Sigmoid colon (tissue), 7 donors: Measurements from ENCODE around the gene PDZD7. TPM values are rescaled to one million over a fixed set of nuclear protein-coding genes. Genes with fewer than 3 reads are reported as not detected.

ENCODE experiments used
- DNase-seq: peaks from one replicate; pipeline ENCODE4 v3.0.0-alpha.2; 2019
- H3K27ac ChIP-seq, 4 donors: fragments of 200-600 bp; sonication (generic); one replicate each; pipeline ENCODE4 v1.5.1; 2016 to 2019; ENCODE audit warnings: mild to moderate bottlenecking in 1 of 4
- H3K27me3 ChIP-seq, 3 donors: fragments of 200-600 bp; sonication (generic); one replicate each; pipeline ENCODE4 v1.5.1; 2019; ENCODE audit warnings: mild to moderate bottlenecking in 1 of 3
- H3K36me3 ChIP-seq, 4 donors: fragments of 200-600 bp; sonication (generic); one replicate each; pipeline ENCODE4 v1.5.1; 2016 to 2019
- H3K4me1 ChIP-seq, 4 donors: fragments of 200-600 bp; sonication (generic); one replicate each; pipeline ENCODE4 v1.5.1; 2017 to 2019
- H3K4me3 ChIP-seq, 4 donors: fragments of 200-600 bp; sonication (generic); one replicate each; pipeline ENCODE4 v1.5.1; 2017 to 2019; ENCODE audit warnings: mild to moderate bottlenecking in 2 of 4, moderate library complexity in 1 of 4
- H3K9me3 ChIP-seq, 4 donors: fragments of 200-600 bp in 3 of 4; sonication (generic) in 3 of 4; one replicate each; pipeline versions ENCODE4 v1.5.1 to v1.6.1; 2013 to 2019
- EP300 ChIP-seq, 4 donors: sonication (generic); formaldehyde crosslinking; IDR thresholded peaks; one replicate each; pipeline ENCODE4 v1.6.1; 2017; ENCODE audit warnings: antibody characterized with exemption in 4 of 4
- POLR2A ChIP-seq, 2 donors: fragments of 450-650 bp; IDR thresholded peaks; one replicate each; pipeline ENCODE4 v1.6.1; 2016; ENCODE audit warnings: antibody characterized with exemption in 2 of 2, mild to moderate bottlenecking in 2 of 2, moderate library complexity in 2 of 2
- POLR2AphosphoS5 ChIP-seq, 4 donors: sonication (generic); formaldehyde crosslinking; IDR thresholded peaks; one replicate each; pipeline ENCODE4 v1.6.1; 2017; ENCODE audit warnings: antibody characterized with exemption in 4 of 4
- WGBS, 2 donors: extraction: QIAGEN DNeasy Blood & Tissue Kit; methylation state at CpG; one replicate each; pipeline ENCODE4 v1.1.7; 2013; 5-methylcytosine and 5-hydroxymethylcytosine counted together
- intact Hi-C: fragments of 100-400 bp; cut with DNase I; formaldehyde crosslinking; loops from one replicate; pipeline ENCODE4 v1.15.1; 2023
- polyA plus RNA-seq, 3 donors: library from polyadenylated mRNA; stranded (reverse); fragments of 200-250 nt; gene quantifications; one replicate each; pipeline ENCODE4 v1.2.3, GENCODE V29; 2013
- total RNA-seq, 4 donors: library from RNA; depleted of rRNA; stranded (reverse); fragments of >200 nt; gene quantifications; one replicate each; pipeline ENCODE4 v1.1.0, GENCODE V29; 2016
- TF ChIP-seq, protein P1 (sequence below), 4 experiments: fragments of 450-650 bp in 3 of 4; fragments of 200-600 bp in 1 of 4; IDR thresholded peaks; one replicate each; pipeline ENCODE4 v1.5.1; 2016 to 2019; ENCODE audit warnings: antibody characterized with exemption in 4 of 4, mild to moderate bottlenecking in 3 of 4, moderate library complexity in 2 of 4
- donor health status: healthy with polysubstance abuse.
- donor health status: Bipolar disorder and iron deficiency.
- donor health status: healthy.

The PDZD7 gene
- total and polyA plus RNA-seq, 7 donors: 0.16 to 2.4 (median 0.90) TPM; not detected in 1

- peak within 1 kb of the TSS; percentile 99 to 100 (median 100) for H3K27ac ChIP-seq
- 2% methylated on average over 44 of the region's 44 CpGs for WGBS, 2 donors
- H3K4me1 ChIP-seq: peaks cover 0 to 68% (median 56%) of the 10 kb centered on the region in 4 donors
- TF ChIP-seq, protein P1, sequence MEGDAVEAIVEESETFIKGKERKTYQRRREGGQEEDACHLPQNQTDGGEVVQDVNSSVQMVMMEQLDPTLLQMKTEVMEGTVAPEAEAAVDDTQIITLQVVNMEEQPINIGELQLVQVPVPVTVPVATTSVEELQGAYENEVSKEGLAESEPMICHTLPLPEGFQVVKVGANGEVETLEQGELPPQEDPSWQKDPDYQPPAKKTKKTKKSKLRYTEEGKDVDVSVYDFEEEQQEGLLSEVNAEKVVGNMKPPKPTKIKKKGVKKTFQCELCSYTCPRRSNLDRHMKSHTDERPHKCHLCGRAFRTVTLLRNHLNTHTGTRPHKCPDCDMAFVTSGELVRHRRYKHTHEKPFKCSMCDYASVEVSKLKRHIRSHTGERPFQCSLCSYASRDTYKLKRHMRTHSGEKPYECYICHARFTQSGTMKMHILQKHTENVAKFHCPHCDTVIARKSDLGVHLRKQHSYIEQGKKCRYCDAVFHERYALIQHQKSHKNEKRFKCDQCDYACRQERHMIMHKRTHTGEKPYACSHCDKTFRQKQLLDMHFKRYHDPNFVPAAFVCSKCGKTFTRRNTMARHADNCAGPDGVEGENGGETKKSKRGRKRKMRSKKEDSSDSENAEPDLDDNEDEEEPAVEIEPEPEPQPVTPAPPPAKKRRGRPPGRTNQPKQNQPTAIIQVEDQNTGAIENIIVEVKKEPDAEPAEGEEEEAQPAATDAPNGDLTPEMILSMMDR (IDR thresholded peaks at IDR 0.05): no peak
- TF ChIP-seq POLR2A (IDR thresholded peaks at IDR 0.05) (no peak), POLR2AphosphoS5 (IDR thresholded peaks at IDR 0.05) (no peak), EP300 (IDR thresholded peaks at IDR 0.05) (no peak)
- DNase-seq: peak; percentile 72
- intact Hi-C loops: loop anchor here (1.0 to 5.0 kb wide), 2 partner anchors 13 to 87 kb away; partner anchors contain the start of gene SLF2
- H3K4me3 ChIP-seq: peak within 1 kb of the TSS; percentile 80 to 90 (median 90)
- no peaks in the 10 kb centered on the region for H3K27me3 ChIP-seq
- H3K9me3 ChIP-seq: no peaks in the 10 kb centered on the region
- H3K36me3 ChIP-seq: peaks cover 11 to 25% (median 18%) of the 10 kb centered on the region in 4 donors
These were observed 31.2 kb downstream of the PDZD7 start, which contains the start of gene LZTS2 for GRCh38 chr10:100999742-101000126. TSS of gene LZTS2 (plus strand) at chr10:100999808. CDS start at chr10:101002539, 2,731 bp downstream.

GRCh38 chr10:100998991-100999741 is 31.8 kb downstream of the PDZD7 start:
- H3K4me1 ChIP-seq: peaks cover 0 to 62% (median 53%) of the 10 kb centered on the region in 4 donors
- peak; percentile 70 to 75 for TF ChIP-seq POLR2A (IDR thresholded peaks at IDR 0.05)
- TF ChIP-seq, protein P1 (IDR thresholded peaks at IDR 0.05): peak; percentile 96 to 97 (median 96)
- TF ChIP-seq EP300 (IDR thresholded peaks at IDR 0.05): no peak
- peak; percentile 84 to 97 (median 93) for TF ChIP-seq POLR2AphosphoS5 (IDR thresholded peaks at IDR 0.05)
- DNase-seq: peak; percentile 93

DNA sequence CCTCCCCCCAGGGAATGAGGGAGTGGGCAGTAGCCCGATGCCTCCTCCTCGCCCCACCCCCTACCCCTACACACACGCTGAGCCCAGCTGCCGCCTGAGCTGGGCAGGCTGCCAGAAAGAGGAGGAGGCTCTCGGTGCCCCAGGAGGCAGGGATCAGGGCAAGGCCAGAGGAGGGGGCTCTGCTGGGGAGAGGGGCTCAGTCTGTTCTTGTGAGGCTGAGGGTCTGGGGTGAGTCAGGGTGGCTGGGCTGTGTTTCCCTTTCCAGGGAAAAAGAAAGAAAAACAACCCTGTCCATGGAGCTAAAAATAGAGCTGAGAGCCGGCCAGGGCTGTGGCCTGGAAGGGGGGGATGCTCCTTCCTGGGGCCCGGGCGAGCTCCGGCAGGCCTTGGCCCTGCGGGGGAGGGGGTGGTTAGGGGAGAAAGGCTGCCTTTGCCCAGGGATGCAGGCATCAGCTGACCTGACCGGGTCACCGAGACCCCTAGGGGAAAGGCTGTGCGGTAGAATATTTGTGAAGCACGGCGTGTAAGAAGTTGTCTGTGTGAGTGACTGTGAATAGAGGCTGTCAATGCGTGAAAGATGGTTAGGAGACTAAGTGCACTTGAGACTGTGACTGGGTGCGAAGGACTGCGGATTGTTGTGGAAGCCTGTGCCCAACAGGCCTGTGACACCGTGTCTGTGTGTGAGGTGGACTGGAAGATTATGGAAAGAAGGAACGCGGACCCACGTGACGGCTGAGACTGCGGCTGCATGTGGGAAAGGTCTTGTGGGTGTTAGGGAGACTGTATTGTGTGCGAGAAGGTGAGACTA is 32.5 kb downstream of the PDZD7 start:
- WGBS, 2 donors: 2 to 4% methylated on average over 25 of the region's 25 CpGs
- Histone ChIP-seq H3K36me3 (peaks cover 1 to 14% (median 8%) of the 10 kb centered on the region in 4 donors), H3K9me3 (no peaks in the 10 kb centered on the region), H3K4me1 (peaks cover 0 to 55% (median 45%) of the 10 kb centered on the region in 4 donors), H3K27ac (peak overlapping the region; percentile 99 to 100 (median 100)), H3K27me3 (no peaks in the 10 kb centered on the region), H3K4me3 (peak overlapping the region; percentile 80 to 90 (median 90))
- peak; percentile 94 for DNase-seq
- intact Hi-C loops: loop anchor here (5.0 kb wide), 1 partner anchor 86 kb away; the partner anchor contains the start of gene SLF2
- TF ChIP-seq POLR2A (IDR thresholded peaks at IDR 0.05) (no peak), POLR2AphosphoS5 (IDR thresholded peaks at IDR 0.05) (peak; percentile 26 to 53 (median 40)), EP300 (IDR thresholded peaks at IDR 0.05) (no peak)
- TF ChIP-seq, protein P1 (IDR thresholded peaks at IDR 0.05): no peak

More at GRCh38 chr10:100998991-100999741, 31.8 kb downstream of the PDZD7 start:
- Histone ChIP-seq H3K9me3 (no peaks in the 10 kb centered on the region), H3K4me3 (peak overlapping the region; percentile 80 to 90 (median 90)), H3K27ac (peak overlapping the region; percentile 99 to 100 (median 100)), H3K36me3 (peaks cover 9 to 19% (median 16%) of the 10 kb centered on the region in 4 donors), H3K27me3 (no peaks in the 10 kb centered on the region)
- WGBS, 2 donors: 1% methylated on average over 83 of the region's 83 CpGs
- intact Hi-C loops: loop anchor here (1.0 to 5.0 kb wide), 2 partner anchors 13 to 87 kb away; partner anchors contain the start of gene SLF2

DNA sequence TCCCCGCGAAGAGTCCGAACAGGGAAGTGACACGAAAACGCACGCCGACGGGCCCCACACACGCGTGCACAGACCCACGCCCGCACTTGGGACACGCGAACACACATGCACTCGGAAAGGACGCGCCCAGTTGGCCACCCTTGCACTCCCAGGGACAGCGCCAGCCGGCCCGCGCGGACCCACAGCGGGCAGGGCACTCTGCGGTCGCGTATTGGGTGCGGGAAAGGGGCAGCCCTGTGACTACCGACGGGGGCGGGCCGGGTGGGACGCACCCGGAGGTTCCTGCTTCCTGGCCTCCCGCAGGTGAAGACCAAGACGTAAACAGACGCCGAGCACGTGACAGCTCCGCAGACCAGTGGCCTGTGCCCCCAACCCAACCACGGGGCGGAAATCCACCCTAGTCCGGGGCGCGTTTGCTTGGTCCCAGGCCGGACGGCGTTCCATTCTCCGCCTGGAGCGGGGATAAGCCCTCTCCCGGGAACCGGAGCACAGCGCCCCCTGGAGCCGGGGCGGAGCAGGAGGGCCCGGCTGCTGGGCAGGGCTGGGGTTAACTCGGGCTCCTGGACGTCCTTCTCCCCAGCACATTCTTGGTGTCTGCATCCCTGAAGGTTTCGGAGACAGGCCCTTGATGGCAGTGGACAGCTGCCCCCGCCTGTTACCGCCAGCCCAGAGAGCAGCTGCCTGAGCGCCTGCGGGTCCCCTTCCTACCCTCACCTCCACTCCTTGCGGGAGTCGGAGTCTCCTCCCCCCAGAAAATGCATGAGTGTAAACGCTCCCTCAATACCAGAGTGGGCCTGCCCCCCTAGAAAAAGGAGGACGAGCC is 33.4 kb downstream of the PDZD7 start:
- TF ChIP-seq, protein P1 (IDR thresholded peaks at IDR 0.05): peak; percentile 78 to 97 (median 94)
- TF ChIP-seq POLR2A (IDR thresholded peaks at IDR 0.05) (peak in 1 of 2 donors; percentile 18), POLR2AphosphoS5 (IDR thresholded peaks at IDR 0.05) (peak in 3 of 4 donors; percentile 4 to 35 (median 11)), EP300 (IDR thresholded peaks at IDR 0.05) (no peak)
- H3K9me3 ChIP-seq: no peaks in the 10 kb centered on the region
- intact Hi-C loops: loop anchor here (5.0 kb wide), 1 partner anchor 85 kb away; the partner anchor contains the start of gene SLF2

More for the DNA sequence above, 33.4 kb downstream of the PDZD7 start:
- DNase-seq: peak; percentile 91
- Histone ChIP-seq H3K4me1 (peaks cover 0 to 46% (median 38%) of the 10 kb centered on the region in 4 donors), H3K36me3 (peaks cover 0 to 14% (median 3%) of the 10 kb centered on the region in 4 donors), H3K27me3 (no peaks in the 10 kb centered on the region), H3K27ac (peak overlapping the region; percentile 99 to 100 (median 100)), H3K4me3 (peak overlapping the region; percentile 80 to 90 (median 90))
- WGBS, 2 donors: 0% methylated on average over 66 of the region's 66 CpGs
